ENCODE data around the gene CDH4. TPM values are rescaled to one million over a fixed set of nuclear protein-coding genes. Genes with fewer than 3 reads are reported as not detected.

CDH4 gene
- total and polyA plus RNA-seq, 2 of the 8 experiments (the other 6 are each of a cell fraction or from before 2014, with no cell fraction given), result 4.3 to 7.9 TPM

- no peak for TF ChIP-seq SIN3A (conservative IDR thresholded peaks at IDR 0.05 in 1 of 2, IDR thresholded peaks at IDR 0.05 in 1 of 2; ENCODE audit: low read depth in 1 of 2, low read length in 2 of 2)
- no peak for TF ChIP-seq RNF2 (IDR thresholded peaks at IDR 0.05; ENCODE audit: borderline replicate concordance, low read depth, low read length, missing control alignments, poor library complexity, severe bottlenecking)
- no peak for TF ChIP-seq USF2 (IDR thresholded peaks at IDR 0.05; ENCODE audit: low read length)
- no peak for TF ChIP-seq FOSL1 (IDR thresholded peaks at IDR 0.05; ENCODE audit: insufficient read depth, low read depth, low read length)
- TF ChIP-seq YY1 (IDR thresholded peaks at IDR 0.05; ENCODE audit: low read depth, low read length), result no peak
Measured at GRCh38 chr20:61397790-61398189, 145.7 kb downstream of the CDH4 start (continued).

All from H1 (cell line).